ENCODE results near the gene TTC9C. TPM values are rescaled to one million over a fixed set of nuclear protein-coding genes. Genes with fewer than 3 reads are reported as not detected.

Gene TTC9C
- total RNA-seq, 1 donor from 2014 or later = 78.4 TPM

DNA sequence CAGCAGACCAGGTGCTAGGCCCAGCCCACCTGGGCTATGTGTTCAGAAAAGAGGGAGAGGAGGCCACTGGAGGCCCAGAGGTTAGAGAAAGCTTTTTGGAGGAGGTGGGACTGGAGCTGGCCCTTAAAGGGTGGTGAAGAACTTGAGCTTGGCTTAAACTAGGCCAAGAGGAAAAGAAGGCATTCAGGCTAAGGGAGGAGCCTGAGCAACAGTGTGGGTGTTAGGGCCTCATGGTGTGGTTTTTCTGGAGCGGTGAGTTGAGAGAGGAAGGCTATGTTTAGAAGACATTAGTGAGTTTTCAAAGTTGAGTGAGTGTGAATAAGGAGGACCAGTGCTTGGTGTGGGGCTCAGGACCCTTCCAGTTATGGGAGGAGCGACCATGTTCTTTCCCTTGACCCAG is 49.1 kb downstream of the TTC9C start:
- H3K27me3 ChIP-seq = no peaks in the 10 kb centered on the region
- no peaks in the 10 kb centered on the region for H3K36me3 ChIP-seq
- H3K4me2 ChIP-seq = no peak overlapping the region
- no peak overlapping the region for H3K4me3 Mint-ChIP-seq
- no peak overlapping the region for H3K27ac ChIP-seq
- H2AFZ ChIP-seq (replicated peaks) = no peak overlapping the region
- no peaks in the 10 kb centered on the region for H3K9me3 ChIP-seq (ENCODE audit: low read depth)
- H3K9me3 Mint-ChIP-seq = no peaks in the 10 kb centered on the region
- no peaks in the 10 kb centered on the region for H3K4me1 ChIP-seq
- peaks cover 24% of the 10 kb centered on the region for H3K36me3 Mint-ChIP-seq
- H3K4me3 ChIP-seq = no peak overlapping the region
- H4K20me1 ChIP-seq (ENCODE audit: low read depth) = no peaks in the 10 kb centered on the region
- H3K4me1 Mint-ChIP-seq = peaks cover 3% of the 10 kb centered on the region
- no peaks in the 10 kb centered on the region for H3F3A ChIP-seq (ENCODE audit: low read depth)
- H3K79me2 ChIP-seq (ENCODE audit: low read depth) = peaks cover 23% of the 10 kb centered on the region
- H3K27me3 Mint-ChIP-seq (ENCODE audit: insufficient read depth, low read depth) = peaks cover 4% of the 10 kb centered on the region
- DNase-seq (ENCODE audit: low spot score) = no peak
- H3K27ac Mint-ChIP-seq = no peak overlapping the region
- H3K9ac ChIP-seq = no peak overlapping the region
- no peak for TF ChIP-seq EZH2 (IDR thresholded peaks at IDR 0.05)
- no peak for TF ChIP-seq EZH2phosphoT487 (IDR thresholded peaks at IDR 0.05)
- TF ChIP-seq, protein P1, sequence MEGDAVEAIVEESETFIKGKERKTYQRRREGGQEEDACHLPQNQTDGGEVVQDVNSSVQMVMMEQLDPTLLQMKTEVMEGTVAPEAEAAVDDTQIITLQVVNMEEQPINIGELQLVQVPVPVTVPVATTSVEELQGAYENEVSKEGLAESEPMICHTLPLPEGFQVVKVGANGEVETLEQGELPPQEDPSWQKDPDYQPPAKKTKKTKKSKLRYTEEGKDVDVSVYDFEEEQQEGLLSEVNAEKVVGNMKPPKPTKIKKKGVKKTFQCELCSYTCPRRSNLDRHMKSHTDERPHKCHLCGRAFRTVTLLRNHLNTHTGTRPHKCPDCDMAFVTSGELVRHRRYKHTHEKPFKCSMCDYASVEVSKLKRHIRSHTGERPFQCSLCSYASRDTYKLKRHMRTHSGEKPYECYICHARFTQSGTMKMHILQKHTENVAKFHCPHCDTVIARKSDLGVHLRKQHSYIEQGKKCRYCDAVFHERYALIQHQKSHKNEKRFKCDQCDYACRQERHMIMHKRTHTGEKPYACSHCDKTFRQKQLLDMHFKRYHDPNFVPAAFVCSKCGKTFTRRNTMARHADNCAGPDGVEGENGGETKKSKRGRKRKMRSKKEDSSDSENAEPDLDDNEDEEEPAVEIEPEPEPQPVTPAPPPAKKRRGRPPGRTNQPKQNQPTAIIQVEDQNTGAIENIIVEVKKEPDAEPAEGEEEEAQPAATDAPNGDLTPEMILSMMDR (IDR thresholded peaks at IDR 0.05) = no peak

- Mint-ChIP-seq H3K36me3 (peaks cover 31% of the 10 kb centered on the region), H3K27ac (no peak overlapping the region)
These were observed 50.2 kb downstream of the TTC9C start for GRCh38 chr11:62778441-62778840.

DNA sequence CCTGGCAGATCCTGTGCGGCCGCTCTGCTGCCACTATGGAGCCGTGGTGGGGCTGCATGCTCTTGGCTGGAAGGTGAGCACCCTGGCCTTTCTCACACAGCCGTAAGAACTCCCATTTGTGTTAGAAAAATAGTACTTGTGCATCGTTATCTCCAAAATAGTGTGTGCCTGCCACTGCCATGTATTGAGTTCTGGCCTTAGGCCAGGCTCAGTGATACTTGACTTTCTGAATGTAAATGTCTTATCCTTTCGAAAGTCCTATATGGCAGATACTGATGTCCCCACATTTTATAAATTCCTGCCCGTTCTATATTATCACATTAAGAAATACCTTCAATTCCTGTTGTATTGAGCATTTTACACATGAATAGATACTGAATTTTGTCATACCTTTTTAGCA is 54.5 kb downstream of the TTC9C start:
- H3K27me3 Mint-ChIP-seq (ENCODE audit: insufficient read depth, low read depth) = peaks cover 4% of the 10 kb centered on the region
- no peak for TF ChIP-seq EZH2 (IDR thresholded peaks at IDR 0.05)
- peaks cover 7% of the 10 kb centered on the region for H3K4me1 Mint-ChIP-seq
- H3K27ac Mint-ChIP-seq = no peak overlapping the region
- H3K9me3 Mint-ChIP-seq = no peaks in the 10 kb centered on the region
- no peak overlapping the region for H3K4me3 Mint-ChIP-seq
- H3K36me3 Mint-ChIP-seq = peaks cover 22% of the 10 kb centered on the region
- H3K79me2 ChIP-seq (ENCODE audit: low read depth) = peaks cover 10% of the 10 kb centered on the region
- H3K4me3 ChIP-seq = no peak overlapping the region
- DNase-seq (ENCODE audit: low spot score) = no peak
- H3K36me3 ChIP-seq = no peaks in the 10 kb centered on the region
- no peak overlapping the region for H3K9ac ChIP-seq
- no peaks in the 10 kb centered on the region for H3K4me1 ChIP-seq
- H4K20me1 ChIP-seq (ENCODE audit: low read depth) = peaks cover 9% of the 10 kb centered on the region
- peaks cover 25% of the 10 kb centered on the region for H3F3A ChIP-seq (ENCODE audit: low read depth)
- H3K27me3 ChIP-seq = no peaks in the 10 kb centered on the region
- H3K27ac ChIP-seq = no peak overlapping the region
- H2AFZ ChIP-seq (replicated peaks) = no peak overlapping the region
- H3K9me3 ChIP-seq (ENCODE audit: low read depth) = no peaks in the 10 kb centered on the region
- H3K4me2 ChIP-seq = no peak overlapping the region

More at GRCh38 chr11:62778441-62778840, 50.2 kb downstream of the TTC9C start:
- no peak for TF ChIP-seq EZH2 (IDR thresholded peaks at IDR 0.05)
- TF ChIP-seq EZH2phosphoT487 (IDR thresholded peaks at IDR 0.05) = no peak
- TF ChIP-seq, protein P1 (IDR thresholded peaks at IDR 0.05) = no peak
- Histone ChIP-seq H3K27me3 (no peaks in the 10 kb centered on the region), H4K20me1 (ENCODE audit: low read depth) (no peaks in the 10 kb centered on the region), H3K36me3 (no peaks in the 10 kb centered on the region), H3K4me3 (no peak overlapping the region), H3K9me3 (ENCODE audit: low read depth) (no peaks in the 10 kb centered on the region), H3K4me1 (no peaks in the 10 kb centered on the region), H2AFZ (replicated peaks) (no peak overlapping the region), H3K79me2 (ENCODE audit: low read depth) (peaks cover 12% of the 10 kb centered on the region), H3K4me2 (no peak overlapping the region), H3K27ac (no peak overlapping the region), H3F3A (ENCODE audit: low read depth) (no peaks in the 10 kb centered on the region), H3K9ac (no peak overlapping the region)
- no peak for DNase-seq (ENCODE audit: low spot score)
- Mint-ChIP-seq H3K4me1 (peaks cover 3% of the 10 kb centered on the region), H3K9me3 (no peaks in the 10 kb centered on the region), H3K27me3 (ENCODE audit: insufficient read depth, low read depth) (peaks cover 4% of the 10 kb centered on the region), H3K4me3 (no peak overlapping the region)

DNA sequence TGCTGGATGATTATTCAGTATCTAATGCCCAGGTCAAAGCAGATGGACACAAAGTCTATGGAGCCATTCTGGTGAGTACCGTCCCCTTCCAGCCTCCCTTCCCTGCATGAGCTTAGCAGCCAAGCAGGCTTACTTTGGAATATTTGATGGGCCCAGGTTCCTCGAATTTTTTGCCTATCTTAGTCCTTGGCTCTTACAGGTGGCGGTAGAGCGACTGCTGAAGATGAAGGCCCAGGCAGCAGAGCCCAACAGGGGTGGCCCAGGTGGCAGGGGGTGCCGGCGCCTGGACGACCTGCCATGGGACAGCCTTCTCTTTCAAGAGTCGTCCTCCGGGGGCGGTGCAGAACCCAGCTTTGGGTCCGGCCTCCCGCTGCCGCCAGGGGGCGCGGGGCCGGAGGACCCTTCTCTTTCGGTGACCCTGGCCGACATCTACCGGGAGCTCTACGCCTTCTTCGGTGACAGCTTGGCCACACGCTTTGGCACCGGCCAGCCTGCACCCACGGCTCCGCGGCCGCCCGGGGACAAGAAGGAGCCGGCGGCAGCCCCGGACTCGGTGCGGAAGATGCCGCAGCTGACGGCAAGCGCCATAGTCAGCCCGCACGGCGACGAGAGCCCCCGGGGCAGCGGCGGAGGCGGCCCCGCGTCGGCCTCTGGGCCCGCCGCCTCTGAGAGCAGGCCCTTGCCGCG is 58.2 kb downstream of the TTC9C start:
- no peak overlapping the region for H3K27ac Mint-ChIP-seq
- peak overlapping the region; percentile 79 for H3K4me3 ChIP-seq

More for the DNA sequence above, 58.2 kb downstream of the TTC9C start:
- Mint-ChIP-seq H3K4me3 (peak overlapping the region; percentile 85), H3K9me3 (no peaks in the 10 kb centered on the region), H3K36me3 (peaks cover 28% of the 10 kb centered on the region), H3K27me3 (ENCODE audit: insufficient read depth, low read depth) (peaks cover 4% of the 10 kb centered on the region), H3K4me1 (peaks cover 22% of the 10 kb centered on the region)
- DNase-seq (ENCODE audit: low spot score) = peak; percentile 96
- TF ChIP-seq, protein P1 (IDR thresholded peaks at IDR 0.05) = peak; percentile 91
- TF ChIP-seq EZH2phosphoT487 (IDR thresholded peaks at IDR 0.05) (no peak), EZH2 (IDR thresholded peaks at IDR 0.05) (peak; percentile 39)
- H3K79me2 ChIP-seq (ENCODE audit: low read depth) = peaks cover 47% of the 10 kb centered on the region
- no peak overlapping the region for H3K9ac ChIP-seq
- H3K4me2 ChIP-seq = peak overlapping the region; percentile 85
- peaks cover 6% of the 10 kb centered on the region for H3K4me1 ChIP-seq
- peaks cover 58% of the 10 kb centered on the region for H3F3A ChIP-seq (ENCODE audit: low read depth)
- H3K36me3 ChIP-seq = no peaks in the 10 kb centered on the region
- H2AFZ ChIP-seq (replicated peaks) = peak overlapping the region; percentile 10
- H4K20me1 ChIP-seq (ENCODE audit: low read depth) = peaks cover 16% of the 10 kb centered on the region
- H3K27ac ChIP-seq = peak overlapping the region; percentile 84
- H3K27me3 ChIP-seq = no peaks in the 10 kb centered on the region
- H3K9me3 ChIP-seq (ENCODE audit: low read depth) = no peaks in the 10 kb centered on the region

All from neural progenitor cell (in vitro differentiated cells).